Fibroblast of the aortic adventitia (primary cell): Measurements from ENCODE around the gene TBXA2R. TPM values are rescaled to one million over a fixed set of nuclear protein-coding genes. Genes with fewer than 3 reads are reported as not detected.

Experiments
- DNase-seq: peaks from one replicate; pipeline ENCODE4 v3.0.0-alpha.2; 2010; ENCODE audit warnings: low read depth
- H3K4me3 ChIP-seq: 2 replicates; pipeline ENCODE4 v1.5.1; 2011; ENCODE audit warnings: low read depth, mild to moderate bottlenecking, control low read depth, low read length, moderate library complexity
- total RNA-seq: library from RNA; depleted of rRNA; stranded (reverse); fragments of >200 nt; gene quantifications from 2 replicates; pipeline ENCODE4 v1.2.3, GENCODE V29; 2012; ENCODE audit warnings: low replicate concordance
- TF ChIP-seq, protein P1 (sequence below): IDR thresholded peaks from 2 replicates; pipeline ENCODE4 v1.5.1; 2011; ENCODE audit warnings: mild to moderate bottlenecking, low read length, control low read depth, inconsistent platforms; ENCODE audit not compliant: insufficient read depth

Gene TBXA2R
- total RNA-seq, 1 donor = 5.0 TPM

DNA sequence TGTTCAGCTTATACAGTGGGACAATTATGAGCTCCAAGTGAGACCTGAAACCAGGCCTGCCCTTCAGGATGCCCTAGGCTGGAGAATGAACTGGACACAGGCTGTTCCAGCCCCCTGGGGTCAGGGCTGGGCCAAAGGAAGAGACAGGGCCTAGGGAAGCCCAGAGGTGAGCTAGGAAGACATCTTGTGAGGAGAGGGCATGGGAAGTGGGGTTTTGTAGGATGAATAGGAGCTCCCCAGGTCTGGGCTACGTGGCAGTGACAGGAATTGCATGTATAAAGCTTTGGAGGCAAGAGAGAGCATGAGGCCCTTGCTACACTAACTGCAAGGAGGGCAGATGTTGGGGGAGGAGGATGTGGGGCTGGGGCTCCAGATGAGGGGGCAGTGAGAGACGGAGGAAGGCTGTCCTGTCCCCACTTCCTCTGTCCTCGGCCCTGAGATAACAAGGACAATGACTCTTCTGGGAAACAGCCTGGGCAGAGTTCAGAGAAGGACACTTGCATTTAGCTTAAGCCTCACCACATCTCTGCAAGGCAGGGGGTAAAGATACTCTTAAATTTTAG lies 1.5 kb upstream of the TBXA2R start:
- H3K4me3 ChIP-seq = peak overlapping the region; percentile 76
- TF ChIP-seq, protein P1, sequence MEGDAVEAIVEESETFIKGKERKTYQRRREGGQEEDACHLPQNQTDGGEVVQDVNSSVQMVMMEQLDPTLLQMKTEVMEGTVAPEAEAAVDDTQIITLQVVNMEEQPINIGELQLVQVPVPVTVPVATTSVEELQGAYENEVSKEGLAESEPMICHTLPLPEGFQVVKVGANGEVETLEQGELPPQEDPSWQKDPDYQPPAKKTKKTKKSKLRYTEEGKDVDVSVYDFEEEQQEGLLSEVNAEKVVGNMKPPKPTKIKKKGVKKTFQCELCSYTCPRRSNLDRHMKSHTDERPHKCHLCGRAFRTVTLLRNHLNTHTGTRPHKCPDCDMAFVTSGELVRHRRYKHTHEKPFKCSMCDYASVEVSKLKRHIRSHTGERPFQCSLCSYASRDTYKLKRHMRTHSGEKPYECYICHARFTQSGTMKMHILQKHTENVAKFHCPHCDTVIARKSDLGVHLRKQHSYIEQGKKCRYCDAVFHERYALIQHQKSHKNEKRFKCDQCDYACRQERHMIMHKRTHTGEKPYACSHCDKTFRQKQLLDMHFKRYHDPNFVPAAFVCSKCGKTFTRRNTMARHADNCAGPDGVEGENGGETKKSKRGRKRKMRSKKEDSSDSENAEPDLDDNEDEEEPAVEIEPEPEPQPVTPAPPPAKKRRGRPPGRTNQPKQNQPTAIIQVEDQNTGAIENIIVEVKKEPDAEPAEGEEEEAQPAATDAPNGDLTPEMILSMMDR = no peak
- no peak for DNase-seq

DNA sequence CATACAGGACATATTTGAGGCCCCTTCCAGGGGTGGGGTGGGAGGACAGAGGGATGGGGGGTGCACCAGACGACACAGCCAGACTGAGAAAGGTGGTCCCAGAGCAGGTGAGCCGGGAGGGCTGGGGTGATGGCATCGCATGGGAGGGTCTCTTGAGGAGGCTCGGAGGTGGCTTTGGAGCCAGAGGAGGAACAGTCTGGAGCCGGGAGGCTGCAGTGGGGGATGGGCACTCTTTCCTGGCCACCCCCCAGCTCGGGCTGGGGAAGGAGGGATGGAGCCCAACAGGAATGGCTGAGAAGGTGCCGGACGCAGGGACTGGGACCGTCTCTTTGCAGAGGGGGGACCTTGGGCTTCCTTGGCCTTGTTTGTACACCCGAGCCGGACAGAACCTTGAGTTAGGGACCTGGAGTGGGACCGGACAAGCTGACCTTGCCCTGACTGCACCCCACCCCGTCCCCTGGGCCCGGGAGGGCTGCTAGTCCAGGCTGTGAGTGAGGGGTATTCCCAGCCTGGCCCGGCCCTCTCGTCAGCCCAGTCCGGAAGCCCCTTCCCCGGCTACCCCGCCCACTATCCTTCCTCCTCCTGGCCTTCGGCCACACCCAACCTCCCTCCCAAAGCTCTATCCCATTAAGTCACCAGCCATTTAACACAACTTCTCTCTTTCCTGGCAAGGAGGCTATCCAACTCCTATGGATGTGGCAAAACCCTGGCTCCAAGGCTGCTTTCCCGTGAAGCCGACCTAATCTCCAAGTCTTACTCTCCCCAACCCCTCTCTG lies 816 bp upstream of the TBXA2R start:
- H3K4me3 ChIP-seq = peak overlapping the region; percentile 76
- peak; percentile 60 for DNase-seq
- TF ChIP-seq, protein P1 = no peak

DNA sequence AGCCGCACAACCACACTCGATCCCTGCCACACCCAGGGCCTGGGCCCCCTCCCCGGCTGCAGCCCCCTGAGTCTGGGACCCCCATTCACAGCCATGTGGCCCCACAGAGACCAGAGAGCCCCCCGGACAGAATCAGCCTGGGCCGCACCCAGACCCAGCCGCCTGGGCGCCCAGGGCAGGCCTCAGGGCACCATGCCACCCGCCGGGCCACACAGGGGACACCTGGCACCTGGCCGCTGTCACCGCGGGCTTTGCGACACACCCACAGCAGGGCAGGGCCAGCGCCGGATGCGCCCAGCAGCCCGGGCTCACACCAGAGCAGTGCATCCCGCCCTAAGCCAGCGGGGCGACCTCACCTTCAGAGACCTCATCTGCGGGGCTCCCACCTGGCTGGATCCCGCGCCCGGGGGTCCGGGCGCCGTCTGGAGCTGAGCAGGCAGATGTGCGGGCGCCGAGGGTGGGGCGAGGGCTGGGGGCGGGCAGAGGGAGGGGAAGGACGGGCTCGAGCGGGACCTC lies 443 bp downstream of the TBXA2R start:
- DNase-seq = no peak
- H3K4me3 ChIP-seq = peak overlapping the region; percentile 76
- TF ChIP-seq, protein P1 = no peak

DNA sequence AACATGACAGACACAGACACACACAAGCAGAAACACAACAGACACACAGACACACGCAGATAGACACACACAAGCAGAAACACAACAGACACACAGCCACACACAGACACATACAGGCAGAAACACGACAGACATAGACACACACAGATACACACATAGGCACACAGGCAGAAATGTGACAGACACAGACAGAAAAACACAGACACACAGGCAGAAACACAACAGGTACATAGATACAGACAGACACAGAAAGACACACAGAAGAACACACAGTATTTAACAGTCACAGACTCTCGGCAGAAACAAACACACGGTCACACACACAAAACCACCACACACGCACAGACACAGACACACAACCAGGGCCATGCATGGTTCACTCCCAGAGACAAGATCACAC lies 905 bp downstream of the TBXA2R start:
- DNase-seq = peak; percentile 11
- peak overlapping the region; percentile 76 for H3K4me3 ChIP-seq
- TF ChIP-seq, protein P1 = no peak

DNA sequence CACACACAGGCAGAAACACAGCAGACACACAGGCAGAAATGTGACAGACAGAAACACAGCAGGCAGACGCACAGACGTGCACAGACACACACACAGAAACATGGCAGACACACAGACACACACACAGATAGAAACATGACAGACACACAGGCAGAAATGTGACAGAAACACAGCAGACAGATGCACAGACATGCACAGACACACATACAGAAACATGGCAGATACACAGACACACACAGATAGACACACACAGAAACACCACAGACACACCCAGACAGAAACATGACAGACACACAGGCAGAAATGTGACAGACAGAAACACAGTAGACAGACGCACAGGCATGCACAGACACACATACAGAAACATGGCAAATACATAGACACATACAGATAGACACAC lies 1.3 kb downstream of the TBXA2R start:
- no peak for DNase-seq
- H3K4me3 ChIP-seq = peak overlapping the region; percentile 76
- TF ChIP-seq, protein P1 = no peak

DNA sequence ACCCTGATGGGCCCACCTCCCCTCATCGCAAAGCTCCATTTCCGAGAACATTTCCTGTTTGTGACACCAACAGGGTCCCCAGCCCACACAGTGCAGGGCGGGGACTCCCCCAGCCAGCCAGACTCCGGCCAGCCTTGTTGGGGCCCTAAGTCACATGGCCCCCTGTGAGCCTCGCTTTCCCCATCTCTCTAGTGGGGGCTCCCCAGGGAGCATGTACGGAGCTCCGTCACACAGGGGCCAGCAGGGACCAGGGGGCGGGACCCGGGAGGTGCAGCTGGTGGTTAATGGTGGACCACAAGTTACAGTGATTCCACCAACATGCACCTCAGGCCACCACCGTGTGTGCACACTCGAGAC lies 1.7 kb downstream of the TBXA2R start:
- TF ChIP-seq, protein P1 = no peak
- no peak overlapping the region for H3K4me3 ChIP-seq

More for the DNA sequence above, 1.7 kb downstream of the TBXA2R start:
- DNase-seq = no peak
